WTC11 (cell line): ENCODE measurements around the gene RYR2.

Experiments
- CREB1 ChIP-seq: sonication (generic); formaldehyde crosslinking; IDR thresholded peaks from 2 replicates; pipeline ENCODE4 v1.8.0; 2023; ENCODE audit warnings: mild to moderate bottlenecking, missing genetic modification reagents
- CTCF ChIP-seq: fragments of 200-600 bp; IDR thresholded peaks from 2 replicates; pipeline ENCODE4 v1.8.0; 2022; ENCODE audit warnings: antibody characterized with exemption
- FOXP1 ChIP-seq: sonication (generic); formaldehyde crosslinking; IDR thresholded peaks from 2 replicates; pipeline ENCODE4 v1.8.0; 2022; ENCODE audit warnings: missing genetic modification reagents, mild to moderate bottlenecking, moderate library complexity, borderline replicate concordance
- HMGA2 ChIP-seq: fragments of 250-450 bp; sonication (Bioruptor Pico); IDR thresholded peaks from 2 replicates; pipeline ENCODE4 v1.4.0; 2021; ENCODE audit warnings: mild to moderate bottlenecking, moderate library complexity
- NFYB ChIP-seq: sonication (generic); formaldehyde crosslinking; conservative IDR thresholded peaks from 2 replicates; pipeline ENCODE4 v1.8.0; 2022; ENCODE audit warnings: low read depth, missing genetic modification reagents
- TEAD1 ChIP-seq: sonication (generic); formaldehyde crosslinking; IDR thresholded peaks from 2 replicates; pipeline ENCODE4 v1.8.0; 2022; ENCODE audit warnings: mild to moderate bottlenecking, missing genetic modification reagents
- USF1 ChIP-seq: sonication (generic); formaldehyde crosslinking; IDR thresholded peaks from 2 replicates; pipeline ENCODE4 v1.8.0; 2022; ENCODE audit warnings: mild to moderate bottlenecking, missing genetic modification reagents
- ZBTB21 ChIP-seq: sonication (generic); formaldehyde crosslinking; IDR thresholded peaks from 2 replicates; pipeline ENCODE4 v1.8.1; 2023; ENCODE audit warnings: mild to moderate bottlenecking, missing genetic modification reagents, borderline replicate concordance
- ZNF263 ChIP-seq: sonication (generic); formaldehyde crosslinking; IDR thresholded peaks from 2 replicates; pipeline ENCODE4 v1.8.1; 2022; ENCODE audit warnings: low read depth, mild to moderate bottlenecking, moderate library complexity, missing genetic modification reagents
- TF ChIP-seq, protein P1 (sequence below): sonication (generic); formaldehyde crosslinking; IDR thresholded peaks from 2 replicates; pipeline ENCODE4 v1.8.1; 2023; ENCODE audit warnings: mild to moderate bottlenecking, missing genetic modification reagents, moderate library complexity

DNA sequence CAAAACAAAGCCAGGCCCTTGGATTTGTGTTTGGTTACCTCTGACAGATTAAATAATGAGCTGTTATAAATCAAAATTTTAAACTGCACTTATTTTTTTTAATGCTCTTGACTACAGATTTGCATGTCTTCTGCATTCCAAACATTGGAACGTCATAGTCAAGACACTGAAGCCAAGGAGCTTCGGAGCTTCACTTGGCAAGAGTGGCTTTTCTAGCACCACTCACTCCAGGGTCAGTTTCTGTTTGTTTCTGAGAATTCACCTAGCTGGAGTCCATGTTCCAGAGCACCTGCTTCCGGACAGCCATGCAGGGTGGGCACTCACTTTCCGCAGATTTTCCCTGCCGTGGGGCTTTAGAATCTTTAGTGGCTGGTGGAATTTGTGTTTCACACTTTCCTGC lies 645.8 kb downstream of the RYR2 start:
- no peak for TF ChIP-seq FOXP1 (CRISPR knock-in tag)
- TF ChIP-seq ZNF263 (CRISPR knock-in tag) = no peak
- TF ChIP-seq USF1 (CRISPR knock-in tag) = no peak
- no peak for TF ChIP-seq CTCF
- no peak for TF ChIP-seq CREB1 (CRISPR knock-in tag)
- TF ChIP-seq, protein P1, sequence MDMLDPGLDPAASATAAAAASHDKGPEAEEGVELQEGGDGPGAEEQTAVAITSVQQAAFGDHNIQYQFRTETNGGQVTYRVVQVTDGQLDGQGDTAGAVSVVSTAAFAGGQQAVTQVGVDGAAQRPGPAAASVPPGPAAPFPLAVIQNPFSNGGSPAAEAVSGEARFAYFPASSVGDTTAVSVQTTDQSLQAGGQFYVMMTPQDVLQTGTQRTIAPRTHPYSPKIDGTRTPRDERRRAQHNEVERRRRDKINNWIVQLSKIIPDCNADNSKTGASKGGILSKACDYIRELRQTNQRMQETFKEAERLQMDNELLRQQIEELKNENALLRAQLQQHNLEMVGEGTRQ (CRISPR knock-in tag) = no peak
- no peak for TF ChIP-seq ZBTB21 (CRISPR knock-in tag)
- TF ChIP-seq NFYB (CRISPR knock-in tag) = no peak
- no peak for TF ChIP-seq HMGA2 (CRISPR knock-in tag)
- no peak for TF ChIP-seq TEAD1 (CRISPR knock-in tag)
